GM12878 (cell line): ENCODE measurements around the gene ANTKMT. TPM values are rescaled to one million over a fixed set of nuclear protein-coding genes. Genes with fewer than 3 reads are reported as not detected.

Experiments
- ATAC-seq: fragments of 200-7000 bp; cut with Tn5 transposase; 3 replicates; pipeline ENCODE4 v1.9.1; 2020; ENCODE audit warnings: mild to moderate bottlenecking, moderate library complexity
- BruUV-seq: library from RNA; stranded (reverse); fragments of 400-500 nt; replicated peaks from 2 replicates; lab custom pipeline; 2021; lab: Mats Ljungman, UMichigan
- CTCF ChIA-PET: fragments of 300-600 bp; sonication (Branson Sonifier 250); formaldehyde crosslinking; extraction: SDS; loops from one replicate; lab custom pipeline; 2021; ENCODE audit warnings: inconsistent platforms; lab: Yijun Ruan, JAX
- POLR2A ChIA-PET: fragments of 350-600 bp; formaldehyde crosslinking; extraction: SDS; loops from one replicate; lab custom pipeline; 2021; ENCODE audit warnings: inconsistent platforms; lab: Charles Lee
- RAD21 ChIA-PET: fragments of 300-600 bp; sonication (Branson Sonifier 250); formaldehyde crosslinking; loops from one replicate; lab custom pipeline; 2023; ENCODE audit warnings: antibody characterized with exemption; ENCODE audit not compliant: unreplicated experiment; lab: Charles Lee
- SMC1A ChIA-PET: fragments of 300-600 bp; sonication (Branson Sonifier 250); formaldehyde crosslinking; loops from one replicate; lab custom pipeline; 2023; ENCODE audit not compliant: unreplicated experiment, uncharacterized antibody; lab: Charles Lee
- DNase-seq: peaks from one replicate; pipeline ENCODE4 v3.0.0-alpha.2; 2011; ENCODE audit warnings: low read depth, low spot score
- FAIRE-seq: peaks from 3 replicates; lab custom pipeline; 2011; peaks lifted over from hg19 to GRCh38; lab: Jason Lieb, UNC
- H2AFZ ChIP-seq: 2 replicates; pipeline ENCODE4 v1.6.0; 2011; ENCODE audit warnings: low read depth, low read length, control low read depth; ENCODE audit not compliant: control insufficient read depth
- H3K27ac ChIP-seq: 2 replicates; pipeline ENCODE4 v1.5.1; 2011; ENCODE audit warnings: control low read depth; ENCODE audit not compliant: control insufficient read depth, insufficient read depth
- H3K27me3 ChIP-seq, 2 experiments: replicated peaks in 1 of 2; 2 replicates each; pipeline versions ENCODE4 v1.6.0 to v1.6.1; 2011; ENCODE audit warnings: low read length in 1 of 2; ENCODE audit not compliant: control insufficient read depth in 2 of 2, insufficient read depth in 2 of 2
- H3K36me3 ChIP-seq, 2 experiments: 2 replicates each; pipeline ENCODE4 v1.5.1; 2011; ENCODE audit warnings: low read length in 1 of 2; ENCODE audit not compliant: control insufficient read depth in 2 of 2, insufficient read depth in 2 of 2
- H3K4me1 ChIP-seq: 2 replicates; pipeline ENCODE4 v1.6.1; 2011; ENCODE audit warnings: mild to moderate bottlenecking, low read length, moderate library complexity, mixed read lengths; ENCODE audit not compliant: control insufficient read depth, insufficient read depth
- H3K4me2 ChIP-seq: 2 replicates; pipeline ENCODE4 v1.6.0; 2011; ENCODE audit warnings: control low read depth; ENCODE audit not compliant: control insufficient read depth, insufficient read depth
- H3K4me3 ChIP-seq: fragments of 200-600 bp; sonication (generic); 2 replicates; pipeline ENCODE4 v1.5.1; 2016
- H3K79me2 ChIP-seq: 2 replicates; pipeline ENCODE4 v1.6.0; 2011; ENCODE audit warnings: low read length; ENCODE audit not compliant: control insufficient read depth, insufficient read depth
- H3K9ac ChIP-seq: 2 replicates; pipeline ENCODE4 v1.8.0; 2011; ENCODE audit warnings: low read length, control low read depth, mixed read lengths; ENCODE audit not compliant: control insufficient read depth, insufficient read depth
- H3K9me3 ChIP-seq: replicated peaks from 3 replicates; pipeline ENCODE4 v1.5.1; 2011; ENCODE audit warnings: mild to moderate bottlenecking, low read length; ENCODE audit not compliant: control insufficient read depth, insufficient read depth
- H4K20me1 ChIP-seq: 2 replicates; pipeline ENCODE4 v1.6.0; 2011; ENCODE audit not compliant: control insufficient read depth, insufficient read depth
- BACH1 ChIP-seq: fragments of 450-650 bp; IDR thresholded peaks from 2 replicates; pipeline ENCODE4 v1.6.1; 2017; ENCODE audit warnings: mild to moderate bottlenecking, borderline replicate concordance
- BHLHE40 ChIP-seq, 2 experiments: fragments of 450-650 bp in 1 of 2; IDR thresholded peaks; 2 replicates each; pipeline ENCODE4 v1.6.1; 2011 to 2017; ENCODE audit warnings: low read depth in 2 of 2, borderline replicate concordance in 1 of 2, improper control_type of control experiment in 1 of 2, low read length in 1 of 2, mild to moderate bottlenecking in 1 of 2
- CTCF ChIP-seq, 3 experiments: IDR thresholded peaks in 2 of 3; conservative IDR thresholded peaks in 1 of 3; 2 replicates each; pipeline ENCODE4 v1.5.1; 2011; ENCODE audit warnings: low read depth in 3 of 3, low read length in 3 of 3, mild to moderate bottlenecking in 3 of 3, control low read depth in 2 of 3, moderate library complexity in 2 of 3, inconsistent platforms in 1 of 3, mixed read lengths in 1 of 3; ENCODE audit not compliant: control insufficient read depth in 2 of 3, insufficient read depth in 1 of 3; ENCODE audit errors: extremely low read depth in 1 of 3
- EGR1 ChIP-seq, 2 experiments: IDR thresholded peaks; 1 replicate in 1 of 2; 2 replicates in 1 of 2; pipeline ENCODE4 v1.6.1; 2011 to 2012; ENCODE audit warnings: low read depth in 2 of 2, low read length in 2 of 2, borderline replicate concordance in 1 of 2, mild to moderate bottlenecking in 1 of 2, moderate library complexity in 1 of 2
- GATAD2B ChIP-seq: fragments of 450-650 bp; conservative IDR thresholded peaks from 2 replicates; pipeline ENCODE4 v1.6.1; 2017; ENCODE audit warnings: low read depth, mild to moderate bottlenecking, moderate library complexity
- NR2F1 ChIP-seq: fragments of 450-650 bp; conservative IDR thresholded peaks from 2 replicates; pipeline ENCODE4 v1.6.1; 2017; ENCODE audit warnings: mild to moderate bottlenecking
- POLR2AphosphoS2 ChIP-seq: IDR thresholded peaks from 2 replicates; pipeline ENCODE4 v1.6.1; 2011; ENCODE audit warnings: low read depth, mild to moderate bottlenecking, low read length, improper control_type of control experiment, moderate library complexity
- STAT3 ChIP-seq: IDR thresholded peaks from 2 replicates; pipeline ENCODE4 v1.6.1; 2011; ENCODE audit warnings: low read depth, low read length, improper control_type of control experiment
- TAF1 ChIP-seq: IDR thresholded peaks from 2 replicates; pipeline ENCODE4 v1.6.1; 2011; ENCODE audit warnings: mild to moderate bottlenecking, low read depth, low read length, borderline replicate concordance
- YY1 ChIP-seq: IDR thresholded peaks from 2 replicates; pipeline ENCODE4 v1.6.1; 2011; ENCODE audit warnings: low read depth, mild to moderate bottlenecking, low read length
- ZZZ3 ChIP-seq: IDR thresholded peaks from 2 replicates; pipeline ENCODE4 v1.6.1; 2011; ENCODE audit warnings: low read depth; ENCODE audit not compliant: control insufficient read depth, insufficient read length
- WGBS: methylation state at CpG from one replicate; pipeline ENCODE4 v1.1.6; 2016; ENCODE audit warnings: low lambda C conversion rate; ENCODE audit not compliant: insufficient replicate concordance, insufficient coverage; ENCODE audit errors: missing lambda C conversion rate; 5-methylcytosine and 5-hydroxymethylcytosine counted together
- in situ Hi-C: fragments of 300-500 bp; cut with MboI; formaldehyde crosslinking; loops from 9 replicates; pipeline ENCODE4 v1.14.3; 2018; ENCODE audit warnings: mixed read lengths
- intact Hi-C: fragments of 100-400 bp; cut with micrococcal nuclease; formaldehyde crosslinking; loops from one replicate; pipeline ENCODE4 v1.14.2; 2022; ENCODE audit not compliant: unreplicated experiment
- polyA plus RNA-seq, 11 experiments: library from polyadenylated mRNA; depleted of rRNA in 4 of 11; unstranded in 6 of 11; stranded (reverse) in 5 of 11; fragments of >200 nt; fragmentation: Nextera tagmentation in 4 of 11; fragmentation: Illumina TruSeq in 1 of 11; extraction: Ambion mirVana in 4 of 11; extraction: Trizol in 1 of 11; gene quantifications; 1 replicate in 1 of 11; 2 replicates in 10 of 11; pipeline versions ENCODE4 v1.2.1 to v1.2.3, GENCODE V29; 2011 to 2016; ENCODE audit warnings: inconsistent platforms in 2 of 11, missing spikeins in 2 of 11, low read depth in 1 of 11
- total RNA-seq, 4 experiments: library from RNA; depleted of rRNA in 3 of 4; stranded (reverse); fragments of >200 nt in 3 of 4; fragmentation: Illumina TruSeq in 1 of 4; extraction: Trizol in 1 of 4; gene quantifications; 2 replicates each; pipeline versions ENCODE4 v1.2.1 to v1.2.3, GENCODE V29; 2013 to 2021

The ANTKMT gene
- total and polyA plus RNA-seq, 10 of the 15 experiments (the other 5 are each of a cell fraction or from before 2014, with no cell fraction given), result 0.58 to 60.5 (median 25.8) TPM

- WGBS, result 14% methylated on average over 16 of the region's 16 CpGs
- H2AFZ ChIP-seq, result peak overlapping the region; percentile 6
- ATAC-seq (peak; percentile 4), DNase-seq (no peak), FAIRE-seq (peak; percentile 66)
- peak overlapping the region; percentile 91 for H3K9ac ChIP-seq
- 0 out of 2 replicates have a peak, but pooled peaks cover 2% of the 10 kb centered on the region for H4K20me1 ChIP-seq
- no peaks in the 10 kb centered on the region for H3K9me3 ChIP-seq
- H3K36me3 ChIP-seq, result no peaks in the 10 kb centered on the region
- intact Hi-C loops (loop anchor here (2.0 kb wide), 2 partner anchors 21 to 35 kb away; partner anchors contain the start of genes CIAO3 and JMJD8), in situ Hi-C loops (no loop called here)
- H3K79me2 ChIP-seq, result no peaks in the 10 kb centered on the region; the same call in 1 of the 2 replicates
- no peaks in the 10 kb centered on the region for H3K27me3 ChIP-seq
- TF ChIP-seq BACH1 (no peak), ZZZ3 (no peak), BHLHE40 (IDR thresholded peaks at IDR 0.05; ENCODE audit: borderline replicate concordance in 1 of 2, low read depth in 2 of 2, low read length in 1 of 2) (peak in 1 of 2 experiments; percentile 29; a peak in 1 of 4 replicates), POLR2AphosphoS2 (0 out of 2 replicates have a peak, but pooled peaks have one; percentile 29), YY1 (0 out of 2 replicates have a peak, but pooled peaks have one; percentile 11), TAF1 (no peak), STAT3 (no peak), GATAD2B (0 out of 2 replicates have a peak, but pooled peaks have one; percentile 52), CTCF (IDR thresholded peaks at IDR 0.05 in 2 of 3, conservative IDR thresholded peaks at IDR 0.05 in 1 of 3; ENCODE audit: control insufficient read depth in 2 of 3, extremely low read depth in 1 of 3, insufficient read depth in 1 of 3, low read depth in 3 of 3, low read length in 3 of 3) (peak in 2 of 3 experiments; percentile 31 to 38; a peak in 3 of 6 replicates), NR2F1 (no peak), EGR1 (IDR thresholded peaks at IDR 0.05; ENCODE audit: borderline replicate concordance in 1 of 2, low read depth in 2 of 2, low read length in 2 of 2) (peak in 1 of 2 experiments; percentile 30; a peak in 1 of 3 replicates)
- peak overlapping the region; percentile 87 for H3K27ac ChIP-seq
- ChIA-PET RAD21 (interaction anchor here (0.8 to 2.4 kb wide), 5 partner anchors 8 to 68 kb away, joined by 3 to 10 read pairs (median 3); partner anchors contain the start of genes CHTF18 and RPUSD1), POLR2A (interaction anchor here (0.5 to 2.5 kb wide), 7 partner anchors 8 to 372 kb away, joined by 3 to 29 read pairs (median 10); partner anchors contain the start of genes CHTF18, CIAO3 and RPUSD1), SMC1A (interaction anchor here (0.8 to 1.3 kb wide), 3 partner anchors 8 to 68 kb away, joined by 3 to 4 read pairs (median 3); partner anchors contain the start of genes CHTF18 and RPUSD1), CTCF (interaction anchor here (0.7 to 2.5 kb wide), 11 partner anchors 8 to 69 kb away, joined by 3 to 16 read pairs (median 5); partner anchors contain the start of genes CHTF18, CIAO3, RPUSD1 and WDR24)
- peak overlapping the region; percentile 69 for H3K4me2 ChIP-seq
- H3K4me1 ChIP-seq, result peaks cover 13% of the 10 kb centered on the region
- H3K4me3 ChIP-seq, result peak overlapping the region; percentile 86
- TSS peak; percentile 79 for BruUV-seq
Measured at GRCh38 chr16:719815-720446, 1.0 kb upstream of the ANTKMT start.
